H1 (cell line): ENCODE data around the gene SPCS1. TPM values are rescaled to one million over a fixed set of nuclear protein-coding genes. Genes with fewer than 3 reads are reported as not detected.

Source experiments
- CTCF ChIA-PET: fragments of 300-600 bp; sonication (Branson Sonifier 250); formaldehyde crosslinking; loops from one replicate; lab custom pipeline; 2021; ENCODE audit not compliant: partially characterized antibody; lab: Charles Lee
- POLR2A ChIA-PET: fragments of 300-600 bp; sonication (Branson Sonifier 250); formaldehyde crosslinking; loops from one replicate; lab custom pipeline; 2021; ENCODE audit warnings: inconsistent platforms; ENCODE audit not compliant: partially characterized antibody; lab: Charles Lee
- DNase-seq, 2 experiments: peaks; one replicate each; pipeline versions ENCODE4 v3.0.0 to v3.0.0-alpha.2; 2010 to 2022; ENCODE audit warnings: low spot score in 2 of 2, low read depth in 1 of 2, mixed read lengths in 1 of 2
- FAIRE-seq: peaks from 2 replicates; lab custom pipeline; 2011; peaks lifted over from hg19 to GRCh38; lab: Jason Lieb, UNC
- H2AFZ ChIP-seq: 2 replicates; pipeline ENCODE4 v1.8.1; 2012; ENCODE audit warnings: low read length, inconsistent platforms
- H2AK5ac ChIP-seq: 2 replicates; pipeline ENCODE4 v1.6.1; 2013; ENCODE audit warnings: low read depth, low read length
- H2BK120ac ChIP-seq: replicated peaks from 2 replicates; pipeline ENCODE3; 2013; ENCODE audit warnings: low read depth, low read length, inconsistent platforms
- H2BK12ac ChIP-seq: 2 replicates; pipeline ENCODE4 v1.6.1; 2013; ENCODE audit warnings: low read depth, low read length
- H2BK15ac ChIP-seq: 2 replicates; pipeline ENCODE4 v1.6.1; 2013; ENCODE audit warnings: low read length
- H2BK20ac ChIP-seq: 2 replicates; pipeline ENCODE4 v1.6.1; 2013; ENCODE audit warnings: low read length
- H2BK5ac ChIP-seq: 2 replicates; pipeline ENCODE4 v1.6.1; 2013; ENCODE audit warnings: low read depth, low read length
- H3K14ac ChIP-seq: 2 replicates; pipeline ENCODE4 v1.6.1; 2013; ENCODE audit warnings: inconsistent platforms; ENCODE audit not compliant: insufficient read length
- H3K18ac ChIP-seq: 2 replicates; pipeline ENCODE4 v1.6.1; 2013; ENCODE audit warnings: low read length; ENCODE audit errors: extremely low read depth
- H3K23ac ChIP-seq: 2 replicates; pipeline ENCODE4 v1.6.1; 2013; ENCODE audit warnings: inconsistent platforms; ENCODE audit not compliant: insufficient read length
- H3K23me2 ChIP-seq: 2 replicates; pipeline ENCODE4 v1.6.1; 2013; ENCODE audit warnings: low read depth, low read length
- H3K27ac ChIP-seq: 2 replicates; pipeline ENCODE4 v1.6.1; 2011; ENCODE audit warnings: low read depth, low read length, inconsistent platforms
- H3K27me3 ChIP-seq, 4 experiments: replicated peaks in 1 of 4; 1 replicate in 1 of 4; 2 replicates in 3 of 4; pipeline versions ENCODE4 v1.6.1 to v1.8.1; 2011 to 2013; ENCODE audit warnings: low read length in 3 of 4, mild to moderate bottlenecking in 3 of 4, inconsistent platforms in 2 of 4, mixed read lengths in 2 of 4, moderate library complexity in 1 of 4; ENCODE audit not compliant: control insufficient read depth in 3 of 4, insufficient read depth in 3 of 4; ENCODE audit errors: extremely low read depth in 1 of 4
- H3K36me3 ChIP-seq, 4 experiments: 2 replicates each; pipeline versions ENCODE4 v1.6.1 to v1.8.1; 2011 to 2013; ENCODE audit warnings: mild to moderate bottlenecking in 4 of 4, low read length in 3 of 4, moderate library complexity in 2 of 4, control low read depth in 1 of 4, inconsistent platforms in 1 of 4; ENCODE audit not compliant: insufficient read depth in 4 of 4, control insufficient read depth in 2 of 4
- H3K4ac ChIP-seq: replicated peaks from 2 replicates; pipeline ENCODE3; 2013; ENCODE audit warnings: low read length, low read depth, mixed read lengths, inconsistent platforms; ENCODE audit not compliant: insufficient read length
- H3K4me1 ChIP-seq, 4 experiments: replicated peaks in 1 of 4; 1 replicate in 1 of 4; 2 replicates in 3 of 4; pipeline versions ENCODE4 v1.6.1 to v1.8.1; 2011 to 2013; ENCODE audit warnings: low read length in 3 of 4, inconsistent platforms in 2 of 4, mixed read lengths in 1 of 4; ENCODE audit not compliant: insufficient read depth in 4 of 4, control insufficient read depth in 3 of 4
- H3K4me2 ChIP-seq, 2 experiments: 2 replicates each; pipeline versions ENCODE4 v1.6.1 to v1.8.1; 2011 to 2013; ENCODE audit warnings: low read depth in 2 of 2, low read length in 2 of 2, control low read depth in 1 of 2, inconsistent platforms in 1 of 2, mild to moderate bottlenecking in 1 of 2; ENCODE audit not compliant: insufficient read depth in 1 of 2
- H3K4me3 ChIP-seq, 4 experiments: fragments of 200-600, 300-600 bp in 1 of 4; sonication (generic), shearing (Covaris generic), sonication (Bioruptor Twin) in 1 of 4; 2 replicates each; pipeline versions ENCODE4 v1.5.1 to v1.8.1; 2011 to 2016; ENCODE audit warnings: low read length in 4 of 4, low read depth in 3 of 4, control low read depth in 2 of 4, inconsistent platforms in 2 of 4, mild to moderate bottlenecking in 2 of 4, mixed read lengths in 1 of 4, moderate library complexity in 1 of 4; ENCODE audit not compliant: insufficient read depth in 2 of 4; ENCODE audit errors: extremely low read depth in 1 of 4
- H3K56ac ChIP-seq: replicated peaks from 2 replicates; pipeline ENCODE3; 2013; ENCODE audit warnings: low read depth, mild to moderate bottlenecking, mixed read lengths, low read length, inconsistent platforms; ENCODE audit not compliant: insufficient read length
- H3K79me1 ChIP-seq: 2 replicates; pipeline ENCODE4 v1.6.1; 2013; ENCODE audit warnings: low read depth, low read length, control low read depth
- H3K79me2 ChIP-seq, 2 experiments: 2 replicates each; pipeline versions ENCODE4 v1.6.1 to v1.8.1; 2012 to 2013; ENCODE audit warnings: low read length in 2 of 2, mild to moderate bottlenecking in 2 of 2, inconsistent platforms in 1 of 2; ENCODE audit not compliant: insufficient read depth in 2 of 2, control insufficient read depth in 1 of 2
- H3K9ac ChIP-seq, 4 experiments: replicated peaks in 1 of 4; 1 replicate in 1 of 4; 2 replicates in 3 of 4; pipeline versions ENCODE4 v1.6.1 to v1.8.1; 2011 to 2013; ENCODE audit warnings: low read depth in 3 of 4, low read length in 3 of 4, control low read depth in 2 of 4, mild to moderate bottlenecking in 2 of 4, moderate library complexity in 2 of 4, inconsistent platforms in 1 of 4; ENCODE audit errors: extremely low read depth in 1 of 4
- H3K9me3 ChIP-seq, 2 experiments: 2 replicates each; pipeline versions ENCODE4 v1.6.1 to v1.8.1; 2012 to 2013; ENCODE audit warnings: mild to moderate bottlenecking in 2 of 2, moderate library complexity in 2 of 2, control low read depth in 1 of 2, inconsistent platforms in 1 of 2, low read depth in 1 of 2, low read length in 1 of 2, mixed read lengths in 1 of 2; ENCODE audit not compliant: insufficient read depth in 2 of 2
- H4K20me1 ChIP-seq, 2 experiments: replicated peaks in 1 of 2; 2 replicates each; pipeline versions ENCODE3 to v1.8.1; 2011 to 2013; ENCODE audit warnings: inconsistent platforms in 2 of 2, low read length in 2 of 2, mild to moderate bottlenecking in 1 of 2; ENCODE audit not compliant: insufficient read depth in 2 of 2, control insufficient read depth in 1 of 2
- H4K5ac ChIP-seq: 2 replicates; pipeline ENCODE4 v1.6.1; 2013; ENCODE audit warnings: low read length, low read depth, mixed read lengths, inconsistent platforms; ENCODE audit not compliant: insufficient read length
- H4K8ac ChIP-seq: 2 replicates; pipeline ENCODE4 v1.8.0; 2013; ENCODE audit warnings: mild to moderate bottlenecking, moderate library complexity, low read length, inconsistent platforms; ENCODE audit not compliant: insufficient read depth; ENCODE audit errors: extremely low read depth
- H4K91ac ChIP-seq: replicated peaks from 2 replicates; pipeline ENCODE3; 2013; ENCODE audit warnings: low read length, mixed read lengths, inconsistent platforms; ENCODE audit not compliant: insufficient read length
- CTCF ChIP-seq, 3 experiments: IDR thresholded peaks; 1 replicate in 2 of 3; 2 replicates in 1 of 3; pipeline versions ENCODE4 v1.5.1 to v1.6.1; 2011; ENCODE audit warnings: low read length in 3 of 3, mild to moderate bottlenecking in 3 of 3, inconsistent platforms in 2 of 3, low read depth in 1 of 3, moderate library complexity in 1 of 3; ENCODE audit not compliant: insufficient read depth in 1 of 3; ENCODE audit errors: control extremely low read depth in 1 of 3
- KDM5A ChIP-seq: fragments of 200-600 bp; IDR thresholded peaks from 2 replicates; pipeline ENCODE4 v1.7.1; 2012; ENCODE audit warnings: mild to moderate bottlenecking, low read length, inconsistent platforms, mixed read lengths
- MAFK ChIP-seq: IDR thresholded peaks from 2 replicates; pipeline ENCODE4 v1.6.1; 2012; ENCODE audit warnings: low read depth, mild to moderate bottlenecking, improper control_type of control experiment, low read length
- PHF8 ChIP-seq: fragments of 200-600 bp; sonication (generic); conservative IDR thresholded peaks from 2 replicates; pipeline ENCODE4 v1.7.1; 2012; ENCODE audit warnings: low read depth, mild to moderate bottlenecking, inconsistent platforms, low read length, moderate library complexity
- RNF2 ChIP-seq: fragments of 200-900, 300-1000 bp; sonication (generic); IDR thresholded peaks from 2 replicates; pipeline ENCODE4 v1.7.1; 2016; ENCODE audit warnings: borderline replicate concordance, low read depth, mild to moderate bottlenecking, antibody characterized with exemption, low read length; ENCODE audit not compliant: poor library complexity, severe bottlenecking; ENCODE audit errors: missing control alignments
- SAP30 ChIP-seq: fragments of 300-600 bp; sonication (generic); IDR thresholded peaks from 2 replicates; pipeline ENCODE4 v1.7.1; 2012; ENCODE audit warnings: low read length, moderate library complexity, mild to moderate bottlenecking, inconsistent platforms; ENCODE audit not compliant: insufficient read depth, insufficient replicate concordance
- SIX5 ChIP-seq: IDR thresholded peaks from 2 replicates; pipeline ENCODE4 v1.6.1; 2011; ENCODE audit warnings: mild to moderate bottlenecking, low read depth, low read length
- SP4 ChIP-seq: IDR thresholded peaks from 2 replicates; pipeline ENCODE4 v1.6.1; 2012; ENCODE audit warnings: low read length, inconsistent platforms
- USF2 ChIP-seq: IDR thresholded peaks from 2 replicates; pipeline ENCODE4 v1.6.1; 2011; ENCODE audit warnings: low read length, improper control_type of control experiment
- WGBS, 2 experiments: shearing (Covaris generic) in 1 of 2; methylation state at CpG; one replicate each; pipeline versions ENCODE4 v1.1.6 to v1.1.7; 2013 to 2015; ENCODE audit warnings: low lambda C conversion rate in 2 of 2, mixed read lengths in 2 of 2, inconsistent platforms in 1 of 2, low coverage in 1 of 2, missing lambda C conversion rate in 1 of 2; ENCODE audit not compliant: insufficient replicate concordance in 2 of 2, insufficient coverage in 1 of 2, insufficient read length in 1 of 2; ENCODE audit errors: extremely low coverage in 1 of 2, missing lambda C conversion rate in 1 of 2; 5-methylcytosine and 5-hydroxymethylcytosine counted together
- polyA plus RNA-seq, 7 experiments: library from polyadenylated mRNA; depleted of rRNA in 3 of 7; stranded (reverse) in 5 of 7; unstranded in 2 of 7; fragments of >200 nt in 5 of 7; fragments of 200-250 nt in 2 of 7; gene quantifications; 1 replicate in 5 of 7; 2 replicates in 1 of 7; 4 replicates in 1 of 7; pipeline versions ENCODE4 v1.2.1 to v1.2.3, GENCODE V29; 2011 to 2013; ENCODE audit warnings: missing spikeins in 2 of 7, mixed read lengths in 2 of 7
- total RNA-seq: library from RNA; stranded (reverse); fragmentation: NEBNext Ultra II Directional; extraction: Animal tissue kit (Norgen Biotek cat#: 25700); gene quantifications from 2 replicates; pipeline ENCODE4 v1.2.1, GENCODE V29; 2021

The SPCS1 gene
- total and polyA plus RNA-seq, 2 of the 8 experiments (the other 6 are each of a cell fraction or from before 2014, with no cell fraction given) = 104 to 191 TPM

GRCh38 chr3:52683611-52684010, 22.3 kb upstream of the SPCS1 start:
- H3K4me3 ChIP-seq = no peak overlapping the region
- peaks cover 9 to 82% of the 10 kb centered on the region in 2 experiments for H3K79me2 ChIP-seq
- peaks cover 0 to 3% of the 10 kb centered on the region in 2 experiments for H4K20me1 ChIP-seq
- no peak overlapping the region for H2AFZ ChIP-seq
- peaks cover 3% of the 10 kb centered on the region; the same call in 1 of the 2 replicates for H3K79me1 ChIP-seq
- no peak overlapping the region for H3K18ac ChIP-seq
- peaks cover 17 to 35% (median 22%) of the 10 kb centered on the region in 4 experiments for H3K36me3 ChIP-seq
- H2BK15ac ChIP-seq = no peak overlapping the region
- no peak overlapping the region for H3K23ac ChIP-seq
- no peak overlapping the region for H2BK20ac ChIP-seq
- ChIA-PET CTCF (no interaction called here), POLR2A (interaction anchor here (0.6 to 16.2 kb wide), 2 partner anchors 20 to 444 kb away, joined by 3 to 347 read pairs; partner anchors contain the start of genes GLT8D1 and SPCS1)
- no peak overlapping the region for H4K8ac ChIP-seq
- no peak overlapping the region for H3K14ac ChIP-seq
- no peaks in the 10 kb centered on the region for H3K9me3 ChIP-seq
- H3K27ac ChIP-seq = no peak overlapping the region
- peaks cover 0 to 2% (median under 1%) of the 10 kb centered on the region in 4 experiments; a peak in 3 of 7 replicates for H3K4me1 ChIP-seq
- no peak overlapping the region for H4K5ac ChIP-seq
- no peak overlapping the region for H3K4me2 ChIP-seq
- DNase-seq (no peak), FAIRE-seq (no peak)
- whole genome bisulfite sequencing, 2 experiments = 89% methylated on average over 6 of the region's 6 CpGs; no CpG with 5 or more reads in 1 of the 2 experiments
- no peak overlapping the region for H2BK120ac ChIP-seq
- H2BK5ac ChIP-seq = no peak overlapping the region
- H3K56ac ChIP-seq = no peak overlapping the region
- no peaks in the 10 kb centered on the region for H3K23me2 ChIP-seq
- no peaks in the 10 kb centered on the region for H3K27me3 ChIP-seq
- no peak overlapping the region for H3K4ac ChIP-seq
- no peak overlapping the region for H2AK5ac ChIP-seq
- H2BK12ac ChIP-seq = no peak overlapping the region
- H4K91ac ChIP-seq = no peak overlapping the region
- no peak overlapping the region for H3K9ac ChIP-seq
- TF ChIP-seq PHF8 = no peak
- TF ChIP-seq KDM5A = no peak
- TF ChIP-seq RNF2 = no peak
- TF ChIP-seq SP4 = no peak
- TF ChIP-seq SAP30 = no peak
- TF ChIP-seq MAFK = no peak
- TF ChIP-seq SIX5 = no peak
- TF ChIP-seq CTCF (IDR thresholded peaks at IDR 0.05; ENCODE audit: control extremely low read depth in 1 of 3, insufficient read depth in 1 of 3, low read depth in 1 of 3, low read length in 3 of 3) = no peak
- TF ChIP-seq USF2 = no peak
